GM19397 (cell line): ENCODE measurements around the gene ARL13B.
"Not testable (repeated sequence)": the region's sequence is repeated elsewhere in the genome, so short reads cannot be mapped to it uniquely, and the experiment has no call there.

ENCODE experiments used
- ATAC-seq: cut with Tn5 transposase; IDR thresholded peaks from one replicate; pipeline ENCODE4 v1.9.1; 2021; ENCODE audit warnings: mild to moderate bottlenecking, moderate library complexity; ENCODE audit not compliant: unreplicated experiment

Gene ARL13B

DNA sequence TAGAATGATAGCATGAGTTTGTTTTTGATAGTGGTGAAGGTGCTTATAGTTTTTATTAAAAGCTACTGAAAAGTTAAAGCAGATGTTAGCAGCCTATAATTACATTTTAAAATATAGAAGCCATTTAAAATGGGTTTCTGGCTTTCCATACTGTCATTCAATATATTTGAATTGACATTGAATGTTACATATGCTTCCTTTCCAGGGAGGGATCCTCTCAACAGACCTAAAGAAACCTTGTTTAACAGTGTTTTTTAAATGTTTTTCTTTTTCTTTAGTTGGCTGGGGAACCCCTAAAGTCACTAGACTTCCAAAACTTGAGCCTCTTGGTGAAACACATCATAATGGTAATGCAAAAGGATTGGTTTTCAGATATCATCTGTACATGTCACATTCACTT, 70.6 kb downstream of the ARL13B start:
- ATAC-seq, result no peak

DNA sequence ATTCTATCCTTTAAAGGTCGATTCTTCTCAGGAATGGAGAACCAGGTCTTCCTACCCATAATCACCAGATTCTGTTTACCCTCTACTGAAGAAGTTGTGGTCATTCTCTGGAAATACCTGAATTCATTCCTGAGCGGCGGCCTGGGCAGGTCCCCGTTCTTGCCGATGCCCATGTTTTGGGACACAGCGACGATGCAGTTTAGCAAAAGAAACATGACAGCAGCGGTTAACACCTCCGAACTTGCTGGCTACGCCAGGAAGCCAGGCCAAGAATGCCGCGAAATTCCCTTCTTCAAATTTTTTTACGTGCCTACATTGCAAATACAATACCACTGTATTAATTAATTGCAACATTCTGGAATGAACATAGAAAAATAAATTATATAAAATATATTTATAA, 81.3 kb downstream of the ARL13B start:
- no peak for ATAC-seq

DNA sequence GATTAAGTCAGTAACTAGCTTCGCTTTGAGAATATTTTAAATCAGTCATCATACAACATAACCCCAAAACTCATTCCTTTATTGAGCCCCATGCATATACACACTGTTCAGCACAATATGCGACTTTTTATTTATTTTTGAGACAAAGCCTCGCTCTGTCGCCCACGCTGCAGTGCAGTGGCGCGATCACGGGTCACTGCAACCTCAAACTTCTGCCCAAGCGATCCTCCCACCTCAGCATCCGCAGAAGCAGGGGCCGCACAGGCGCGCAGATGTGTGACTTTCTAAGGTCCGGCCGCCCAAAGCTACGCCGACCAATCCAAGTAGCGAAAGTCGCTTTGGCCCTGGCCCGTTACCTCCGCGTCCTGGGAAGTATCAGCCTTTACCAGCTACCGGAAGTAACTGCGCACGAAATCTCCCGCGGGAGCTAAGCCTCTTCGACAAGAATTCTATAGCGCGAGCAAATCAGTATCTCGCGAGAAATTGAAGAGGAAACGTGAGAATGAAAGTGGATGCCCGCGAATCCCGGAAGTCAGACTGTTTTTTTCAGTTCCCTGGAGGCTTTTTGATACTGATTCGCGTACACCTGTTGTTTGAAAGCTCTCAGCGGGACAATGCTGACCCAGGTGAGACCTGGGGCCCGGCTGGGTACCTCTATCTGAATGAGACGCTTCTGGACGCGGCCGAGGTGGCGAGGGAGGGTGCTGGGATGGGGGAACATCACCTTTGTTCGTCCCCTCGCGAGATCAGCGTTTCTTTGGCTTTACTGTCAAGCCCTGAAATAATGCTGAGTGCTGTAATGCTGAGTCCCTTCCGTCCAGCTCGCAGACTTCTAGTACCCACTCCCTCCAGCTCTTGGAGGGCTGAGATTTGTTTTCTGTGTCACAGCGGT, 82.8 kb downstream of the ARL13B start, which contains the start of the genes DHFR2 and NSUN3:
TSS of gene DHFR2 (minus strand) at position 404 of the 892 bp plus-strand sequence. CDS start 1,405 bp downstream, outside the sequence.
TSS of gene NSUN3 (plus strand) at position 549 of the 892 bp plus-strand sequence. CDS start at position 615, 66 bp downstream.
- ATAC-seq, result peak; percentile 89

DNA sequence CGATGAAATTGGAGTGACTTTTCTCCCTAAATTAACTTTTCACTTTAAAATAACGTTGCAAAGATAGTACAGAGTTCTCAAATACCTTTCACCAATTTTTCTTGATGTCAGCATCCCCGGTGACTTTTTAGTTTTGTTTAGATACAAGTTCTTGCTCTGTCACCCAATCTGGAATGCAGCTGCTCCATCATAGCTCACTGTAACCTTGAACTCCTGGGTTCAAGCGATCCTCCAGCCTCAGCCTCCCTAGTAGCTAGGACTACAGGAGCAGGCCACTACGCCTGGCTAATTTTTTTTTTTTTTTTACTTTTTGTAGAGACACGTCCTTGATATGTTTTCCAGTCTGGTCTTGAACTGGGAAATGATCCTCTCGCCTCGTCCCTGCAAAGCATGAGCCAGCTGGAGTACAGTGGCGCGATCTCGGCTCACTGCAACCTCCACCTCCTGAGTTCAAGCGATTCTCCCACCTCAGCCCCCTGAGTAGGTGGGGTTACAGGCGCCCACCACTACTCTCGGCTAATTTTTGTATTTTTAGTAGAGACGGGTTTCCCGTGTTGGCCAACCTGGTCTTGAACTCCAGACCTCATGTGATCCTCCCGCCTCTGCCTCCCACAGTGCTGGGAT, 83.7 kb downstream of the ARL13B start:
- ATAC-seq, result no peak

DNA sequence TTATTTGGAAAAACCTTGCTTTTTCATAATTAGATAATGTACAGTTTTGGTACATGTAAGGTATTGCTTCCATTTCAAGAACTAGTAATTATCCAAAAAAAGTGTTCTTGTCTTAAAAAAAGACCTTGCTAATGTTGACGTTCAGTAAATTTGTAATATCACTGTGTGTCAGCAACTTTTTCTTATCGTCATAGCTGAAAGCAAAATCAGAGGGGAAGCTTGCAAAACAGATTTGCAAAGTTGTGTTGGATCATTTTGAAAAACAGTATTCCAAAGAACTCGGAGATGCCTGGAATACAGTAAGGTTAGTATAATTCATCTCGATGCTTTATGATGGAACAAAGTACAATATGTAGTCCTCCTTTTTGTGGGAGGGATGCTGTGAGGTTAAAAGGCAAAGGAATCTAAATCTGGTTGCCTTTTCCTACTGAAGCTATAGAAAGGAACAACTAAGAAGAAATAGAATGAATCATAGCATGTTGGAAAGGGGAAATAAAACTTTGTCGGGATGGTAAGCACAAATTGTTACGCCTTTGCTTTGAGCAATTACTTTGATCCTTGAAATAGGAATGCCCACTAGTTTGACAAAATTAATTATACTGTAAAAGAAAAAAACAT, 84.4 kb downstream of the ARL13B start:
- ATAC-seq, result no peak

DNA sequence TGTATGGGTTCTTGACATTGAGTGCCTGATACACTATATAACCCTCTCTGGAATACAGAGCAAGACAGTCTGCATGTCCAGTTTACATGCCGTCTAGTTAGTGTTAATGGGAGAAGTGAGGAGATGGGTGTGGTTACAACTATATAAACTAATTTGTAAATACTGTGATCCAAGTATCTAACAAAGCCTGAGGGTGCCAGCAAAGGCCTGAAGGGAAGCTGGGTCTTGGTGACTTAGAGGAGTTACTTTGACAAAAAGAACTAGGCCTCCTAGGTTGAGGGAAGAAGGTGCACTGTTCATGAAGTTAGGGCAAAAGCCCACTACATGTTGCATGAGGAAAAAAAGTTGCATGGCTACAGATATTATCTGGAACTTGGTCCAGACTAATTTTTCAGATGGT, 85.2 kb downstream of the ARL13B start:
- no peak for ATAC-seq

DNA sequence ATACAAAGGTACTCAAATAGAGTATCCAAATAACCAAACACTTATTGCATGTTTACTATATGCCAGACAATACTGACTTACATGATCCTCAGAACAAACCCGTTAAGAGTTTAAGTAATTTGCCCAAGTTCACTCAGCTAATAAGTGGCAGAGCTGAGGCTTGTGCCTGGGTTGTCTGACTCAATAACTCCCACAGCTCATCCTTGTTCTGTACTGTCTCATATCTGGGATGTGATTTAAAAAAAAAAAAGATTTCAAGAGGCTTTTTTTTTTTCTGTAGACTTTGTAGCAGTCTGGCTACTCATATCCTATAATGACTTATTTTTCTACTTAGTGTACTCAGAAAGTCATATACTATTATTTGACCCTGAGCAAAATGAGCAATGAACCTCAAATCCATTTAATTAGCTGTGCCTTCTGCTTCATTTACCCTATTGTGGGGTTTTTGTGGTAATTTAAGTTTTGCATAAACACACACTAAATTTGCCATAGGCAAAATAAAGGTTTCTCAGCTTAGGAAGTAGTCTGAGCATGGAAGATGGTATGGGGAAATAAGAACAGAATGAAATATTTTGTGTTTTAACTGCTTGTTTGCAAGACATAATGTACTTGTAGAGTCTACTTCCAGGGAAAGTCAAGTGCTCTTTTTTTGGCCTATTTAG, 86.0 kb downstream of the ARL13B start:
- no peak for ATAC-seq

DNA sequence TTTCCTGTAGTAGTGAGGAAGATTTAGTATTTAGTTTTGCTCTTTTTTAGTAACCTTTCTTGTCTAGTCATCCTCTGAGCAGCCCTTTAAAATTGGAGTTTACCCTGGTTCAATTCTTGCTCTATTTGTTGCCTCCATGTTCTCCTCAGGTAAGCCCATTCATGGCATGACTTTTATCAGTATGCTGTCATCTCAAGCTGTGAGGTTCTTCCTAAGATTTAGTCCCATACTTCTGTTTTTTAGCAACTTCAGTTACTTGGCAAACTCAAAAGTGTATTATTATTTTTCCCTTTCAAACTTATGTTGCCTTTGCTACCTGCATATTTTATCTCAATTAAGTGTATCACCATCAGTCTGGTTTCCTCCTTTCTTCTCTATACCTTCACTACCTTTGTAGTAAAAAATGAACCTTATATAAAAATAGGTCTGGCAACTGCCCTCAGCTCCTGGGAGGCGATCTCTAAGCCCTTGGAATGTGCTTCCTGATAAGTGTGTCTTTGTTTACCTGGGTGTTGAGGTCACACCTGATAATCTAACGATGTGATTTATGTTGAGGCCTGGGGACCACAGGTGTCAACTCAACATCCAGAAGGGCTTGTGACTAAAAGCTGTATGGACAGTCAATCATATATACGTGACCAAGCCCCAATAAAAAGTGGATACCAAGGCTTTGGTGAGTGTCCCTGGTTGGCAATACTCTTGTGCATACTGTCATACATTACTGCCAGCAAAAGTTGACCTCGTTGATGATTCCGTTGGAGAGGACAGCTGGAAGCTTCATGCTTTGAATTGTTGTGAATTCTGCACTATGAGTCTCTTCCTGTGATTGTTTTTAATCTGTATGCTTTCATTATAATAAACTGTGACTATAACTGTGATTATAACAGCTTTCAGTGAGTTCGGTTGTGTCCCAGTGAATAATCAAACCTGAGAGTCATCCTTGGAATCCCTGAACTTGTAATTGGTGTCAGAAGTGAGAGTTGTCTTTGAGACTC, 86.8 kb downstream of the ARL13B start:
- no peak for ATAC-seq

DNA sequence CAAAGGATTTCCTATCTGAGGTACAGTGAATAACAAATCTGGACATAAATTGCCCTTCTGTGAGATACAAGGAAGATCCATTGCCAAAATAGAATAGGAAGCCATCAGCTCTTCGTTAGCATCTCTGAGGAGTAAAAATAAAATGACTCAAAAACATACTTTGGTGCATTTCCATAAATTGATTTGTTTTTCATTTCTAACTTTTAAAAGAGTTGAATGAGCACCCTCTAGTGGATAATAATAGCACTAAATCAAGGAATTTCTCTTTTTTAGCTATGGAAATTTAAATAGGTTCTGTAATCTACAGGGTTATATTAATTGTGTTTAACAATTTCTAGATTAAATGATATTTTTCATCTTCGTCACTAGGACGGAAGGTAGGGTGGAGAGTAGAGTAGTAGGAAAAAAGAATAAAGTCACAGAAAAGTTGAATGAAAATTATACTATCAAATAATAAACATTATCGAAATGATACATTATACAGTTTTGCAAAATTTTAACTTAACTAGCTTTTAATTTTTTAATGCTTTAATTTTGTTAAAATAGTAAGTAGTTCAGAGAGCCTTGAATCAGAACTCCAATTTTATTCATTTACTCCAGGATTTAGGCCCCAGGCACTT, 89.3 kb downstream of the ARL13B start:
- ATAC-seq, result no peak

DNA sequence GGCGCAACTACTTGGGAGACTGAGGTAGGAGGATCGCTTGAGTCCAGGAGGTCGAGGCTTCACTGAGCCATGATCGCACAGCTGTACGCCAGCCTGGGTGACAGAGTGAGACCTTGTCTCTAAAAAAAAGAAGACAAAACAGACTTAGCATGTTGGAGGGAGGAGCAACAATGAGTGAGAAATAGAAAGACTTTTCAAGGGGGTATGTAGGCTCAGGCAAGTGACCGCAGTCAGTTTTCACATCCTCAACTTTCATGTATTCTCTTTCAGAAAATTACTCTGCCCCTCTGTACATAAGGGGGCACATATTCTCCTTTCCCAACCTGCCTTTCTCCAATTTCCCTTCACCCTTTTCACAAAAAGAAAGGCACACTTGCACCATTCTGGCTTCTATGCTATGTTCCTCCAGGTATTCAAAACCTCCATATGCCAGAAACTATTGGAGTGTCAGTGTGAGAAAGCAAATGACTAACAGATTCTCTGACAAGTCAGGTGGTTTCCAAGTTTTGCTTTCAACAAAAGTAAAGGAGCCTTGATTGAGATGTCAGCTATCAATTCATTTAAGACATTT, 90.5 kb downstream of the ARL13B start:
- peak; percentile 46 for ATAC-seq

DNA sequence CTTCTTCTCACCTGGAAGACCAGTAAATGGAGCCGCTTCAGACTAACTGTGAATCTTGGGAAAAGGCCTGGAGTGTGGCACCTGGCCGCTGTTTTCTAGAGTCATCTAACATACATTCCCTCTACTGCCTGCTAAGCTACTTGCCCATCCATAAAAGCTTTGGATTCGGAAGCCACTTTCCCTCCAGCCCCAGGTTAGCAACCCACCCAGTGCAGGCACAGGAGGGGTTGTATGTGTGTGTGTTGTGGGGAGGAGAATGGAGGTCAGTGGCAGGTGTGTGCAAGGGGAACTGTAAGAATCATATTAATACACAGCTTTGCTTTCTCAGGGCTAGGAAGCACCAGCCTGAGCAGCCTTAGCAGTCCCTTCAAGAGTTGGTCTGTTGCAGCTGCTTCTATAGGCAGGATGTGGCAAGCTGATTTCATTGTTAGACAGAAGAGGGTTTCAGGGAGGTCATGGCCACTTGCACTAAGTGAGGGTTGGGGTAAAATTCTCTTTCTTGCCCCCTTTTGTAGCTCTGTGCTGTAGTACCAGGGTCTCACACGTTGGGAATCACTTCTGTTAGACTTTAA, 91.8 kb downstream of the ARL13B start:
- ATAC-seq, result peak; percentile 85

DNA sequence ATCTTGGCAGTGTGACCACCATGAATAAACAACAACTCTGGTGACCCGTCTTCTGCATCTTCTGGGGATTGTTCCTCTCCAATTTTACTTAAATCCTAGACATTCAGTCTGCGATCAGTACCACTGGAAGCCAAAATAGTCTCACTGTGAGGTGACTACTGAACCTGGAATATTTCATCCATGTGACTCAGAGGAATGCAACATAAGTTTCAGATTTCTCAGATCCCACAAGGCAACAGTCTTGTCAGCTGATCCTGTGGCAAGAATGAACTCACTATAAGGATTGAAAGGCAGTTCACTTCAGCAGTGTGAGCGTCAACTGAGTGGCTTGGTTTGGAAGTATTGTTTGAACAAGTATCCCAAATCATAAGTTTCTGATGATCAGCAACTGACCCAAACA, 96.1 kb downstream of the ARL13B start:
- ATAC-seq, result no peak

DNA sequence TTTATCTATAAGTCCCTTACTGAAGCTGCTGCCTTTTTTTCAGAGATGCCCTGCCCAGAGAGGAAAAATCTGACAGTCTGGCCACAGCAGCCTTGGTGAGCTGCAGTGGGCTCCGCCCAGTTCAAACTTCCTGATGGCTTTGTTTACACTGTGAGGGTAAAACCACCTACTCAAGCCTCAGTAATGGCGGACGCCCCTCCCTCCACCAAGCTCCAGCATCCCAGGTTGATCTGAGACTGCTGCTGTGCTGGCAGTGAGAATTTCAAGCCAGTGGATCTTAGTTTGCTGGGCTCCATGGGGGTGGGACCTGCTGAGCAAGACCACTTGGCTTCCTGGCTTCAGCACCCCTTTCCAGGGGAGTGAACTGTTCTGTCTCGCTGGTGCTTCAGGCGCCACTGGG, 100.6 kb downstream of the ARL13B start:
- ATAC-seq, result not testable (repeated sequence)

DNA sequence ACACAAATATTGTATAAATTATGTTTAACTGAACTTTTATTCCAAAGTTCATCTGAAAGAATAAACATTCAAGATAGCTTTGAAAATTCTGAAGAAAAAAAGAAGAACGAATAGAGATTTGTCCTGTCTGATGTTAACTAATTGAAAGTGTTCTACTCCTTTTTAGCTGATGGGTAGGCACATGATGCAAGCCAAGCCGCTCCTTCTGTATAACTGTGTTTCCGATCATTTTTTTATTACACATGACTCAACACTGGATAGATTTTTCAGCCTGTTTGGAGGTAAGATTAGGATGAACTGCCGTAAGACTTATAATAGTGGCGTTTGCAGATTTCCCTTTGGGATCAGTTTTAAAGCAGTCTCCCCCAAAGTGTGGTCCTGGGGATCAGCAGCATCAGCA, 101.9 kb downstream of the ARL13B start:
- no peak for ATAC-seq

DNA sequence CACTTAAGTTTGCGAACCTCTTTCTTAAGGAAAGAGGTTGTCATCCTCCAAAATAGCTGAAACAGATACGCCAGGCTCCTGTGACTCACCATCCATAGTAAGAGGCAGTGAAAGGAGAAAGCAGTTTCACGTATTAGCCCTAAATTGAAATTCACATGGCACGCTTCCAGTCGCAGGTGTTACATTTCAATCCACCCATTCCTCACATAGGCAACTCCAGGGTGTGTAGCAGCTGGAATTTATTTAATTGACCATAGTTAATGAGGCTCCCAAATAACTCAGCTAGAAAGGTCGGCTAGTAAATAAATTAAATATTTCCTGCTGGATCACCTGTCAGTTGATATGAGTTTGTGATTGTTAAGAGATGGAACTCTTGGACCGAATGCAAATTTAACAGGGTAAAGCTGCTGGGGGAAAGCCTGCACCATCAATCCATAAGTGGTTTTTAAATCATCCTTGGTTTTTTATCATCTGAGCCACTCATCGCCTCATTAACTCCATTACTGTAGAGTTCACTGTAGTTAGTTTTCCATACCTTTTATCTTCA, 102.5 kb downstream of the ARL13B start:
- no peak for ATAC-seq

DNA sequence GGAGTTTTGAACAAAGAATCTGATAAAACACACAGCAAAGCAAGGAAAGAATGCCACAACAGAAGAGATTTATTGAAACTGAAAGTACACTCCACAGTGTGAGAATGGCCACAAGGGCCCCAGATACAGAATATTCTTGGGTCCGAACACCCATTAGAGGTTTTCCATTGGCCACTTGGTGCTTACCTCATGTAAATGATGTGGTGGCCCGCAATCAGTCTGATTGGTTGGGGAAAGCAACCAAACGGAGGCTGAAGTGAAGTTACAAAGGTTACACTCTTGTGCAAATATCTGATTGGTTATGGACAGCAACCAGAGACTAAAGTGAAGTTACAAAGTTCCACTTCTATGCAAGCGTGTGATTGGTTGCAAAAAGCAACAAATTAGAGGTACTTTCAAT, 103.3 kb downstream of the ARL13B start:
- ATAC-seq, result peak; percentile 70

DNA sequence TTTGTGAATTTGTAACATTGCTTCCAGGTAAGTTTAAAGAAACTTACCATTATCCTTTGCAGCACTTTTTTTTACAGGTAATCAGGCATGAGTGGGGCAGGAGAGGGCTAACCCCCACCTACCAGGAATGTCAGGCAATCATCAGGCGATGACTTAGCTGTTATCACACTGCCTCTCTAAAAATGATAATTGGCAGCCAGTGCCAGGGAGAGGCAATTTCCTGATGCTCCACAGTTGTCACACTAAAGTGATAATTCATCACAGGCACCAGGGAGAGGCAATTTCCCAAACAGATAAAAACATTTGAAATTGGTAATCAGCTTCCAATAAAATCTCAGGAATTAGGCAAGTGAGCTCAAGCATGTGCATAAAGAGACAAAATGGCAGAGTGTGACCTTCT, 109.2 kb downstream of the ARL13B start:
- no peak for ATAC-seq

DNA sequence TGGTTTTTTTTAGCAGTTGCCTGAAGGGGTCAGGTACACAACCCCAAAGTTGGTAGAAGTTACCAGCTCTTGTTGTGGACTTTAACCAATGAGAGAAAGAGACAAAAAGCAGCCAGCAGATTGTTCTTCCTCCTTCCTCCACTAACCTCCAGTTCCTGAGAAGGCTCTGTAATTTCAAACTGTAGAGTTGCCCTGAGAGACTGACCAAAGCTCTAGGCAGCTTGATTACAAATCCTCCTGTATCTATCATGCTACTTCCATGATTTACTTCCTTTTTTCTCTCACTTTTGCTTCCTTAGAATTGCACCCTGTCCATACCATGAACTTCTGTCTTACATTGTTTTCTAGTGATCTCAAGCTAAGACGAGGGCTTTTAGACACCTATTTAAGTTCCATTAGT, 112.1 kb downstream of the ARL13B start:
- no peak for ATAC-seq

DNA sequence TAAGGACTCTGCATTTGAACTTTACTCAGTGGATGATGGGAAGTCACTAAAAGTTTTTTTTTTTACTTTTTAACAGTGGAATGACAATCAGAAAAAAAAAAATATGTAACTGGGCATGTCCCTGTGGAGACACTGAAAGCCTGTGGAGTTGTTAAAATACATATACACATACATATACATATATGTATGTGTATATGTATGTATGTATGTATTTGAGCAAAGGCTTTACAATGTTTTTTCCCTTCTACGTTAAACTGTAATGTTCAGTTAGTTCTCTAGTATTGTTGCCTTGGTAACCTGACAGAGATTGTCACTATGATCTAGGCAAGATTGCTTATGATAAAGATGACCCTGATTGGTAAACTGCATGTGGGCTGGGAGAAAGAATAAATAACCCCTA, 113.2 kb downstream of the ARL13B start:
- ATAC-seq, result no peak
